A549 (cell line): Measurements from ENCODE around the gene HMMR.

Experiments used
- CEBPB ChIP-seq, 2 experiments: fragments of >200 bp in 1 of 2; sonication (Bioruptor Twin) in 1 of 2; formaldehyde crosslinking in 1 of 2; IDR thresholded peaks; 2 replicates each; pipeline ENCODE4 v1.6.1; 2012 to 2016
- CHD2 ChIP-seq: fragments of 150-350 bp; IDR thresholded peaks from 2 replicates; pipeline ENCODE4 v1.6.1; 2014; ENCODE audit warnings: low read length; ENCODE audit not compliant: partially characterized antibody
- E2F6 ChIP-seq: IDR thresholded peaks from 2 replicates; pipeline ENCODE4 v1.6.1; 2012; ENCODE audit warnings: low read depth, borderline replicate concordance
- MYC ChIP-seq: IDR thresholded peaks from 2 replicates; pipeline ENCODE4 v1.6.1; 2012; ENCODE audit warnings: mild to moderate bottlenecking, inconsistent platforms, low read length, improper control_type of control experiment, borderline replicate concordance
- NR3C1 ChIP-seq: fragments of >200 bp; sonication (Bioruptor Twin); formaldehyde crosslinking; IDR thresholded peaks from 3 replicates; pipeline ENCODE4 v1.6.1; 2017
- PHF8 ChIP-seq: fragments of 200-600 bp; sonication (generic); IDR thresholded peaks from 2 replicates; pipeline ENCODE4 v1.6.1; 2016; ENCODE audit warnings: low read depth, mild to moderate bottlenecking, antibody characterized with exemption, moderate library complexity, borderline replicate concordance
- RAD21 ChIP-seq, 2 experiments: fragments of >200 bp in 1 of 2; sonication (Bioruptor Twin) in 1 of 2; formaldehyde crosslinking in 1 of 2; IDR thresholded peaks in 1 of 2; conservative IDR thresholded peaks in 1 of 2; 2 replicates in 1 of 2; 3 replicates in 1 of 2; pipeline ENCODE4 v1.6.1; 2012 to 2018; ENCODE audit warnings: inconsistent platforms in 1 of 2
- REST ChIP-seq: fragments of 200-600 bp; sonication (generic); IDR thresholded peaks from 2 replicates; pipeline ENCODE4 v1.6.1; 2016; ENCODE audit warnings: antibody characterized with exemption, mild to moderate bottlenecking, moderate library complexity
- ZFP36 ChIP-seq: fragments of 450-650 bp; IDR thresholded peaks from 2 replicates; pipeline ENCODE4 v1.6.1; 2014; ENCODE audit warnings: borderline replicate concordance; ENCODE audit not compliant: partially characterized antibody
- TF ChIP-seq, protein P1 (sequence below): IDR thresholded peaks from 2 replicates; pipeline ENCODE4 v1.6.1; 2012
- TF ChIP-seq, protein P2 (sequence below): fragments of >200 bp; sonication (Bioruptor Twin); formaldehyde crosslinking; IDR thresholded peaks from 3 replicates; pipeline ENCODE4 v1.5.1; 2016
- TF ChIP-seq, protein P3 (sequence below): fragments of 450-650 bp; IDR thresholded peaks from 2 replicates; pipeline ENCODE4 v1.6.1; 2014; ENCODE audit warnings: antibody characterized with exemption

DNA sequence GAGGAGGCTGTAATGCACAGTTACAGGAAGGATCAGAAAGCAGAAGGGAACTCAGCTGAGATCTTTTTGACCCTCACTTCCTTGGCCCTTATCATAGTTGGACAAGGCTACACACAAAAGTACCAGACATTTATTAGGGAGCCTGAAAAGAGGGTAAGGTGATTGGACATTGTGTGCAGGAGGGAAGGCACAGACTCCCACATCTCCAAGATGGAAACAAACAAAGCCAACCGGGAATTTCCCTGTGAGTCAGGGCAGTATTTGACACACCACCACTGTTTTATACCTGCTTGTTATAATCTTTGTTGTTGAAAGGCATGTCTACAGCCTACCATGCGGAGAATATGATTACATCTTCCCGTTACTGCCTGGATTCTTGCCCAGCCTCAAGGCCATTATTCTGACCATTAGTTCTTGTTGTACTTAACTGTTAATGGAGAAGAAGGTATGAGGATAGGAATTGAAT, 26.0 kb upstream of the HMMR start:
- TF ChIP-seq MYC = no peak
- no peak for TF ChIP-seq NR3C1
- TF ChIP-seq, protein P1, sequence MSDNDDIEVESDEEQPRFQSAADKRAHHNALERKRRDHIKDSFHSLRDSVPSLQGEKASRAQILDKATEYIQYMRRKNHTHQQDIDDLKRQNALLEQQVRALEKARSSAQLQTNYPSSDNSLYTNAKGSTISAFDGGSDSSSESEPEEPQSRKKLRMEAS = no peak
- TF ChIP-seq E2F6 = no peak
- TF ChIP-seq CHD2 = no peak
- TF ChIP-seq ZFP36 = no peak
- no peak for TF ChIP-seq REST
- no peak for TF ChIP-seq RAD21 (conservative IDR thresholded peaks at IDR 0.05 in 1 of 2, IDR thresholded peaks at IDR 0.05 in 1 of 2)
- TF ChIP-seq, protein P2, sequence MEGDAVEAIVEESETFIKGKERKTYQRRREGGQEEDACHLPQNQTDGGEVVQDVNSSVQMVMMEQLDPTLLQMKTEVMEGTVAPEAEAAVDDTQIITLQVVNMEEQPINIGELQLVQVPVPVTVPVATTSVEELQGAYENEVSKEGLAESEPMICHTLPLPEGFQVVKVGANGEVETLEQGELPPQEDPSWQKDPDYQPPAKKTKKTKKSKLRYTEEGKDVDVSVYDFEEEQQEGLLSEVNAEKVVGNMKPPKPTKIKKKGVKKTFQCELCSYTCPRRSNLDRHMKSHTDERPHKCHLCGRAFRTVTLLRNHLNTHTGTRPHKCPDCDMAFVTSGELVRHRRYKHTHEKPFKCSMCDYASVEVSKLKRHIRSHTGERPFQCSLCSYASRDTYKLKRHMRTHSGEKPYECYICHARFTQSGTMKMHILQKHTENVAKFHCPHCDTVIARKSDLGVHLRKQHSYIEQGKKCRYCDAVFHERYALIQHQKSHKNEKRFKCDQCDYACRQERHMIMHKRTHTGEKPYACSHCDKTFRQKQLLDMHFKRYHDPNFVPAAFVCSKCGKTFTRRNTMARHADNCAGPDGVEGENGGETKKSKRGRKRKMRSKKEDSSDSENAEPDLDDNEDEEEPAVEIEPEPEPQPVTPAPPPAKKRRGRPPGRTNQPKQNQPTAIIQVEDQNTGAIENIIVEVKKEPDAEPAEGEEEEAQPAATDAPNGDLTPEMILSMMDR = no peak
- TF ChIP-seq PHF8 = no peak
- TF ChIP-seq, protein P3, sequence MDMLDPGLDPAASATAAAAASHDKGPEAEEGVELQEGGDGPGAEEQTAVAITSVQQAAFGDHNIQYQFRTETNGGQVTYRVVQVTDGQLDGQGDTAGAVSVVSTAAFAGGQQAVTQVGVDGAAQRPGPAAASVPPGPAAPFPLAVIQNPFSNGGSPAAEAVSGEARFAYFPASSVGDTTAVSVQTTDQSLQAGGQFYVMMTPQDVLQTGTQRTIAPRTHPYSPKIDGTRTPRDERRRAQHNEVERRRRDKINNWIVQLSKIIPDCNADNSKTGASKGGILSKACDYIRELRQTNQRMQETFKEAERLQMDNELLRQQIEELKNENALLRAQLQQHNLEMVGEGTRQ = no peak
- no peak for TF ChIP-seq CEBPB (IDR thresholded peaks at IDR 0.05)
